ENCODE measurements around the gene HOXC9. TPM values are rescaled to one million over a fixed set of nuclear protein-coding genes. Genes with fewer than 3 reads are reported as not detected.

HOXC9 gene
- polyA plus RNA-seq, 2 of the 4 experiments (the other 2 are of a cell fraction): 5.2 to 6.6 TPM

GRCh38 chr12:54006559-54007220, 6.7 kb downstream of the HOXC9 start:
- FAIRE-seq (no peak), DNase-seq (ENCODE audit: low read depth in 1 of 2, low spot score in 1 of 2) (no peak), ATAC-seq (peak in 1 of 2 experiments; percentile 2; a peak in 1 of 6 replicates)
- peak overlapping the region in 1 of 2 experiments; percentile 74; a peak in 1 of 6 replicates for H3K27ac ChIP-seq
- no peaks in the 10 kb centered on the region for H3K9me3 ChIP-seq
- no peak for TF ChIP-seq RFX5 (IDR thresholded peaks at IDR 0.05)
- TF ChIP-seq MYC (IDR thresholded peaks at IDR 0.05; ENCODE audit: borderline replicate concordance, low read length): no peak
- TF ChIP-seq ZSCAN20 (CRISPR knock-in tag; IDR thresholded peaks at IDR 0.05): no peak
- TF ChIP-seq ZNF302 (CRISPR knock-in tag; IDR thresholded peaks at IDR 0.05): no peak
- no peak for TF ChIP-seq NPAS2 (CRISPR knock-in tag; IDR thresholded peaks at IDR 0.05; ENCODE audit: borderline replicate concordance)
- no peak for TF ChIP-seq MAX (IDR thresholded peaks at IDR 0.05)
- TF ChIP-seq KDM5A (IDR thresholded peaks at IDR 0.05): no peak
- TF ChIP-seq PHF8 (IDR thresholded peaks at IDR 0.05; ENCODE audit: borderline replicate concordance, low read depth): no peak
- TF ChIP-seq ZC3H11A (IDR thresholded peaks at IDR 0.05): no peak
- TF ChIP-seq FOSL2 (IDR thresholded peaks at IDR 0.05): no peak
- TF ChIP-seq FOSL2 (CRISPR knock-in tag; IDR thresholded peaks at IDR 0.05): no peak
- TF ChIP-seq NR3C1 (IDR thresholded peaks at IDR 0.05): no peak
- no peak for TF ChIP-seq CBX2 (IDR thresholded peaks at IDR 0.05; ENCODE audit: borderline replicate concordance, low read depth)
- no peak for TF ChIP-seq POLR2A (IDR thresholded peaks at IDR 0.05; ENCODE audit: low read length)
- peak overlapping the region; percentile 60; the same call in 2 of the 3 replicates for H3K4me2 ChIP-seq
- 80% methylated on average over 22 of the region's 22 CpGs for WGBS (ENCODE audit: missing lambda C conversion rate)
- POLR2A ChIA-PET: interaction anchor here (0.7 to 1.4 kb wide), 3 partner anchors 11 to 195 kb away, joined by 3 read pairs; no protein-coding TSS in a partner anchor
- H3K4me1 ChIP-seq: peaks cover 23% of the 10 kb centered on the region
- no peak overlapping the region for H3K4me3 ChIP-seq
- CTCF ChIA-PET: interaction anchor here (0.8 to 28.7 kb wide), 25 partner anchors 10 to 304 kb away, joined by 3 to 1074 read pairs (median 5); partner anchors contain the start of genes HOXC10, HOXC5, HOXC6 and SMUG1

GRCh38 chr12:54007538-54008259, 7.7 kb downstream of the HOXC9 start:
- H3K4me3 ChIP-seq: no peak overlapping the region
- FAIRE-seq: no peak
- no peak for ATAC-seq
- H3K4me1 ChIP-seq: peaks cover 32% of the 10 kb centered on the region
- ChIA-PET POLR2A (interaction anchor here (1.4 to 2.3 kb wide), 2 partner anchors 10 to 194 kb away, joined by 3 to 40 read pairs; no protein-coding TSS in a partner anchor), CTCF (interaction anchor here (0.5 to 28.7 kb wide), 25 partner anchors 9 to 316 kb away, joined by 3 to 1074 read pairs (median 6); partner anchors contain the start of genes HOXC10, HOXC13, HOXC4 and HOXC5)
- 82% methylated on average over 2 of the region's 2 CpGs for WGBS (ENCODE audit: missing lambda C conversion rate)
- no peak overlapping the region; the same call in 2 of the 3 replicates for H3K4me2 ChIP-seq
- TF ChIP-seq CHD4 (IDR thresholded peaks at IDR 0.05; ENCODE audit: borderline replicate concordance) (no peak), ATOH8 (CRISPR knock-in tag; IDR thresholded peaks at IDR 0.05; ENCODE audit: low read depth) (no peak)
- no peaks in the 10 kb centered on the region for H3K9me3 ChIP-seq
- DNase-seq (ENCODE audit: low read depth in 1 of 2, low spot score in 1 of 2): no peak
- peak overlapping the region in 1 of 2 experiments; percentile 97; a peak in 1 of 6 replicates for H3K27ac ChIP-seq

GRCh38 chr12:54008260-54008552, 8.2 kb downstream of the HOXC9 start:
- ChIA-PET POLR2A (interaction anchor here (1.0 to 2.3 kb wide), 6 partner anchors 9 to 193 kb away, joined by 3 to 40 read pairs (median 4); partner anchors contain the start of gene HOXC5), CTCF (interaction anchor here (0.5 to 28.7 kb wide), 20 partner anchors 9 to 351 kb away, joined by 3 to 1074 read pairs (median 4); partner anchors contain the start of genes HOXC10, HOXC13, HOXC4 and HOXC5)
- Histone ChIP-seq H3K4me2 (peak overlapping the region; percentile 87), H3K4me3 (no peak overlapping the region; the same call in 2 of the 3 replicates), H3K27ac (peak overlapping the region in 1 of 2 experiments; percentile 97; a peak in 3 of 6 replicates), H3K9me3 (no peaks in the 10 kb centered on the region), H3K4me1 (peaks cover 37% of the 10 kb centered on the region)
- no peak for FAIRE-seq
- no peak for DNase-seq (ENCODE audit: low read depth in 1 of 2, low spot score in 1 of 2)
- WGBS (ENCODE audit: missing lambda C conversion rate): 100% methylated on average over 2 of the region's 2 CpGs
- ATAC-seq: no peak
- TF ChIP-seq FOSB (CRISPR knock-in tag; IDR thresholded peaks at IDR 0.05) (no peak), POLR2AphosphoS2 (conservative IDR thresholded peaks at IDR 0.05; ENCODE audit: low read length) (no peak), CTCF (IDR thresholded peaks at IDR 0.05) (no peak), PBX3 (IDR thresholded peaks at IDR 0.05) (no peak), HDAC2 (IDR thresholded peaks at IDR 0.05) (no peak), HES2 (IDR thresholded peaks at IDR 0.05) (no peak), JUN (IDR thresholded peaks at IDR 0.05) (no peak), SMC3 (IDR thresholded peaks at IDR 0.05) (no peak), MAFK (IDR thresholded peaks at IDR 0.05; ENCODE audit: partially characterized antibody) (no peak), HOXB5 (CRISPR knock-in tag; IDR thresholded peaks at IDR 0.05) (no peak), FOXS1 (CRISPR knock-in tag; IDR thresholded peaks at IDR 0.05) (no peak), CBX2 (IDR thresholded peaks at IDR 0.05; ENCODE audit: borderline replicate concordance, low read depth) (no peak), KDM1A (IDR thresholded peaks at IDR 0.05; ENCODE audit: low read depth) (no peak), ELK1 (IDR thresholded peaks at IDR 0.05; ENCODE audit: low read depth, low read length) (no peak)
